HFF-Myc (cell line): ENCODE measurements around the gene OSBPL3.

Experiments used
- DNase-seq: peaks from one replicate; pipeline ENCODE4 v3.0.0-alpha.2; 2011; ENCODE audit warnings: low read depth; ENCODE audit errors: extremely low read depth
- H3K4me3 ChIP-seq: replicated peaks from 2 replicates; pipeline ENCODE4 v1.5.1; 2011; ENCODE audit warnings: low read depth, mild to moderate bottlenecking, control low read depth, low read length
- CTCF ChIP-seq: IDR thresholded peaks from 2 replicates; pipeline ENCODE4 v1.5.1; 2012; ENCODE audit warnings: mild to moderate bottlenecking, low read depth, low read length, control low read depth; ENCODE audit errors: missing control alignments

OSBPL3 gene

GRCh38 chr7:24755541-24756407 is 224.2 kb downstream of the OSBPL3 start:
- DNase-seq, result no peak
- no peak for TF ChIP-seq CTCF
- H3K4me3 ChIP-seq, result peak overlapping the region; percentile 54; the same call in 1 of the 2 replicates

GRCh38 chr7:24754906-24755506 is 225.0 kb downstream of the OSBPL3 start:
- TF ChIP-seq CTCF, result no peak
- no peak overlapping the region for H3K4me3 ChIP-seq
- no peak for DNase-seq

GRCh38 chr7:24752073-24752800 is 227.7 kb downstream of the OSBPL3 start:
- TF ChIP-seq CTCF, result no peak
- no peak overlapping the region for H3K4me3 ChIP-seq
- DNase-seq, result no peak

- DNase-seq, result no peak
- no peak overlapping the region for H3K4me3 ChIP-seq
- TF ChIP-seq CTCF, result no peak
Measured at GRCh38 chr7:24751484-24751883, 228.5 kb downstream of the OSBPL3 start.

- no peak for TF ChIP-seq CTCF
- no peak for DNase-seq
- no peak overlapping the region for H3K4me3 ChIP-seq
Measured at GRCh38 chr7:24750441-24751055, 229.4 kb downstream of the OSBPL3 start.

- no peak for DNase-seq
- no peak overlapping the region for H3K4me3 ChIP-seq
- TF ChIP-seq CTCF, result no peak
Measured at GRCh38 chr7:24748521-24748920, 231.5 kb downstream of the OSBPL3 start.
